Amniotic epithelial cell (primary cell): Measurements from ENCODE around the gene EEF1E1.

ENCODE experiments used
- DNase-seq: peaks from one replicate; pipeline ENCODE4 v3.0.0-alpha.2; 2010; ENCODE audit warnings: low read depth

The EEF1E1 gene

GRCh38 chr6:8087870-8088754, 14.2 kb downstream of the EEF1E1 start:
- no peak for DNase-seq

GRCh38 chr6:8086755-8087306, 15.5 kb downstream of the EEF1E1 start:
- no peak for DNase-seq

GRCh38 chr6:8085053-8085511, 17.3 kb downstream of the EEF1E1 start:
- peak; percentile 93 for DNase-seq

- peak; percentile 53 for DNase-seq
Measured at GRCh38 chr6:8084586-8084985, 17.8 kb downstream of the EEF1E1 start.

- peak; percentile 95 for DNase-seq
Measured at GRCh38 chr6:8082954-8083858, 19.1 kb downstream of the EEF1E1 start.

GRCh38 chr6:8082572-8082953, 19.8 kb downstream of the EEF1E1 start:
- DNase-seq = no peak

- DNase-seq = peak; percentile 71
Measured at GRCh38 chr6:8080362-8081151, 21.8 kb downstream of the EEF1E1 start.

- DNase-seq = no peak
Measured at GRCh38 chr6:8079126-8079525, 23.2 kb downstream of the EEF1E1 start.

- no peak for DNase-seq
Measured at GRCh38 chr6:8077991-8078390, 24.4 kb downstream of the EEF1E1 start.

GRCh38 chr6:8075704-8076103, 26.6 kb downstream of the EEF1E1 start:
- no peak for DNase-seq

- no peak for DNase-seq
Measured at GRCh38 chr6:8075185-8075584, 27.2 kb downstream of the EEF1E1 start.

GRCh38 chr6:8074213-8074612, 28.1 kb downstream of the EEF1E1 start:
- DNase-seq = peak; percentile 23

- DNase-seq = no peak
Measured at GRCh38 chr6:8073758-8074157, 28.6 kb downstream of the EEF1E1 start.

GRCh38 chr6:8070718-8071117, 31.6 kb downstream of the EEF1E1 start:
- no peak for DNase-seq

GRCh38 chr6:8069631-8070284, 32.6 kb downstream of the EEF1E1 start:
- DNase-seq = no peak

- no peak for DNase-seq
Measured at GRCh38 chr6:8069151-8069550, 33.2 kb downstream of the EEF1E1 start.

- DNase-seq = no peak
Measured at GRCh38 chr6:8066108-8066507, 36.2 kb downstream of the EEF1E1 start.

GRCh38 chr6:8065519-8065911, 36.8 kb downstream of the EEF1E1 start:
- no peak for DNase-seq

GRCh38 chr6:8064638-8065518, 37.5 kb downstream of the EEF1E1 start:
- DNase-seq = no peak
